Esophagus muscularis mucosa (tissue), 4 donors: ENCODE results near the gene D2HGDH. TPM values are rescaled to one million over a fixed set of nuclear protein-coding genes. Genes with fewer than 3 reads are reported as not detected.
"Not testable (repeated sequence)": the region's sequence is repeated elsewhere in the genome, so short reads cannot be mapped to it uniquely, and the experiment has no call there.

Experiments
- DNase-seq: peaks from one replicate; pipeline ENCODE4 v3.0.0-alpha.2; 2017; ENCODE audit errors: extremely low spot score
- H3K27ac ChIP-seq, 4 donors: fragments of 200-600 bp; sonication (generic); replicated peaks in 1 of 4; 1 replicate in 3 of 4; 2 replicates in 1 of 4; pipeline ENCODE4 v1.5.1; 2016 to 2019; ENCODE audit warnings: mild to moderate bottlenecking in 1 of 4
- H3K27me3 ChIP-seq, 4 donors: fragments of 200-600 bp; sonication (generic); one replicate each; pipeline versions ENCODE4 v1.5.1 to v1.6.0; 2016 to 2019
- H3K36me3 ChIP-seq, 4 donors: fragments of 200-600 bp; sonication (generic); one replicate each; pipeline ENCODE4 v1.5.1; 2016 to 2019
- H3K4me1 ChIP-seq, 4 donors: fragments of 200-600 bp; sonication (generic); one replicate each; pipeline ENCODE4 v1.5.1; 2016 to 2019
- H3K4me3 ChIP-seq, 4 donors: fragments of 200-600 bp; sonication (generic); 1 replicate in 2 of 4; 2 replicates in 2 of 4; pipeline ENCODE4 v1.5.1; 2016 to 2019; ENCODE audit warnings: mild to moderate bottlenecking in 4 of 4, moderate library complexity in 1 of 4
- H3K9me3 ChIP-seq, 4 donors: fragments of 200-600 bp; sonication (generic); 1 replicate in 3 of 4; 2 replicates in 1 of 4; pipeline ENCODE4 v1.5.1; 2016 to 2019
- EP300 ChIP-seq: sonication (generic); formaldehyde crosslinking; IDR thresholded peaks from one replicate; pipeline ENCODE4 v1.6.1; 2017; ENCODE audit warnings: antibody characterized with exemption
- POLR2A ChIP-seq: fragments of 450-650 bp; IDR thresholded peaks from one replicate; pipeline ENCODE4 v1.6.1; 2017; ENCODE audit warnings: antibody characterized with exemption, moderate library complexity, mild to moderate bottlenecking, low read depth
- POLR2AphosphoS5 ChIP-seq, 2 donors: sonication (generic); formaldehyde crosslinking; IDR thresholded peaks; one replicate each; pipeline ENCODE4 v1.6.1; 2017; ENCODE audit warnings: antibody characterized with exemption in 2 of 2
- WGBS: methylation state at CpG from one replicate; pipeline ENCODE4 v1.1.5; 2018; 5-methylcytosine and 5-hydroxymethylcytosine counted together
- intact Hi-C: fragments of 100-400 bp; cut with DNase I; formaldehyde crosslinking; loops from one replicate; pipeline ENCODE4 v1.15.1; 2023
- total RNA-seq, 4 donors: library from RNA; depleted of rRNA; stranded (reverse); fragments of >200 nt; gene quantifications; one replicate each; pipeline versions ENCODE4 v1.1.0 to v1.2.1, GENCODE V29; 2016
- TF ChIP-seq, protein P1 (sequence below), 3 experiments: fragments of 200-600 bp in 2 of 3; fragments of 450-650 bp in 1 of 3; sonication (generic) in 2 of 3; IDR thresholded peaks; one replicate each; pipeline ENCODE4 v1.5.1; 2017 to 2019; ENCODE audit warnings: antibody characterized with exemption in 3 of 3, mild to moderate bottlenecking in 2 of 3, moderate library complexity in 1 of 3

The D2HGDH gene
- total RNA-seq, 4 donors from 2014 or later, result 10.9 to 16.3 (median 11.9) TPM

DNA sequence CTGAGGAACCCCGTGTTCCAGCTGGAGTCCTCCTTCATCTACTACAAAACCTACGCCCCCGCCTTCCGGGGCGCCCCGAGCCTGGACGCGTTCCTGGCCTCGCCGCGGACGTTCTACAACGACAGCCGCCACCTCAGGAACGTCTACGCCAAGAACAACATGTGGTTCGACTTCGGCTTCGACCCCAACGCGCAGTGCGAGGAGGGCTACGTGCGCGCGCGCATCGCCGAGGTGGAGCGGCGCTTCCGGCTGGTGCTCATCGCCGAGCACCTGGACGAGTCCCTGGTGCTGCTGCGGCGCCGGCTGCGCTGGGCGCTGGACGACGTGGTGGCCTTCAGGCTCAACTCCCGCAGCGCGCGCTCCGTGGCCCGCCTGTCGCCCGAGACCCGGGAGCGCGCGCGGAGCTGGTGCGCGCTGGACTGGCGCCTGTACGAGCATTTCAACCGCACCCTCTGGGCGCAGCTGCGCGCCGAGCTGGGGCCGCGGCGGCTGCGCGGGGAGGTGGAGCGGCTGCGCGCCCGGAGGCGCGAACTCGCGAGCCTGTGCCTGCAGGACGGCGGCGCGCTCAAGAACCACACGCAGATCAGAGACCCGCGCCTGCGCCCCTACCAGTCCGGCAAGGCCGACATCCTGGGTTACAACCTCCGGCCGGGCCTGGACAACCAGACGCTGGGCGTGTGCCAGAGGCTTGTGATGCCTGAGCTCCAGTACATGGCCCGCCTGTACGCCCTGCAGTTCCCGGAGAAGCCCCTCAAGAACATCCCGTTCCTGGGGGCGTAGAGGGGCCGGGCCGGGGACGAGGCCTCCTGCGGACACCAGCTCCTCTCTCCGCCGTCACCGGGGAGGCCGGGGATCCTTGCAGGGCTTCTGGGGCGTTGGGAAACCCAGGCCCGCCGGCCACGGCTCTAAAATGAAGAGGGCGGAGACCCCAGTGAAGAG, 69.2 kb downstream of the D2HGDH start:
- H3K27ac ChIP-seq, result no peak overlapping the region
- 10% methylated on average over 23 of the region's 109 CpGs for WGBS
- H3K27me3 ChIP-seq, result peaks cover 0 to 40% (median 15%) of the 10 kb centered on the region in 4 donors
- intact Hi-C loops, result no loop called here
- no peaks in the 10 kb centered on the region for H3K36me3 ChIP-seq
- H3K4me3 ChIP-seq, result peak overlapping the region; percentile 46 to 62 (median 51)
- no peaks in the 10 kb centered on the region for H3K9me3 ChIP-seq
- peaks cover 16 to 24% (median 19%) of the 10 kb centered on the region in 4 donors for H3K4me1 ChIP-seq
- TF ChIP-seq POLR2AphosphoS5 (IDR thresholded peaks at IDR 0.05), result no peak
- TF ChIP-seq EP300, result no peak
- TF ChIP-seq, protein P1, sequence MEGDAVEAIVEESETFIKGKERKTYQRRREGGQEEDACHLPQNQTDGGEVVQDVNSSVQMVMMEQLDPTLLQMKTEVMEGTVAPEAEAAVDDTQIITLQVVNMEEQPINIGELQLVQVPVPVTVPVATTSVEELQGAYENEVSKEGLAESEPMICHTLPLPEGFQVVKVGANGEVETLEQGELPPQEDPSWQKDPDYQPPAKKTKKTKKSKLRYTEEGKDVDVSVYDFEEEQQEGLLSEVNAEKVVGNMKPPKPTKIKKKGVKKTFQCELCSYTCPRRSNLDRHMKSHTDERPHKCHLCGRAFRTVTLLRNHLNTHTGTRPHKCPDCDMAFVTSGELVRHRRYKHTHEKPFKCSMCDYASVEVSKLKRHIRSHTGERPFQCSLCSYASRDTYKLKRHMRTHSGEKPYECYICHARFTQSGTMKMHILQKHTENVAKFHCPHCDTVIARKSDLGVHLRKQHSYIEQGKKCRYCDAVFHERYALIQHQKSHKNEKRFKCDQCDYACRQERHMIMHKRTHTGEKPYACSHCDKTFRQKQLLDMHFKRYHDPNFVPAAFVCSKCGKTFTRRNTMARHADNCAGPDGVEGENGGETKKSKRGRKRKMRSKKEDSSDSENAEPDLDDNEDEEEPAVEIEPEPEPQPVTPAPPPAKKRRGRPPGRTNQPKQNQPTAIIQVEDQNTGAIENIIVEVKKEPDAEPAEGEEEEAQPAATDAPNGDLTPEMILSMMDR (IDR thresholded peaks at IDR 0.05), result no peak
- TF ChIP-seq POLR2A, result no peak
- peak; percentile 82 for DNase-seq

DNA sequence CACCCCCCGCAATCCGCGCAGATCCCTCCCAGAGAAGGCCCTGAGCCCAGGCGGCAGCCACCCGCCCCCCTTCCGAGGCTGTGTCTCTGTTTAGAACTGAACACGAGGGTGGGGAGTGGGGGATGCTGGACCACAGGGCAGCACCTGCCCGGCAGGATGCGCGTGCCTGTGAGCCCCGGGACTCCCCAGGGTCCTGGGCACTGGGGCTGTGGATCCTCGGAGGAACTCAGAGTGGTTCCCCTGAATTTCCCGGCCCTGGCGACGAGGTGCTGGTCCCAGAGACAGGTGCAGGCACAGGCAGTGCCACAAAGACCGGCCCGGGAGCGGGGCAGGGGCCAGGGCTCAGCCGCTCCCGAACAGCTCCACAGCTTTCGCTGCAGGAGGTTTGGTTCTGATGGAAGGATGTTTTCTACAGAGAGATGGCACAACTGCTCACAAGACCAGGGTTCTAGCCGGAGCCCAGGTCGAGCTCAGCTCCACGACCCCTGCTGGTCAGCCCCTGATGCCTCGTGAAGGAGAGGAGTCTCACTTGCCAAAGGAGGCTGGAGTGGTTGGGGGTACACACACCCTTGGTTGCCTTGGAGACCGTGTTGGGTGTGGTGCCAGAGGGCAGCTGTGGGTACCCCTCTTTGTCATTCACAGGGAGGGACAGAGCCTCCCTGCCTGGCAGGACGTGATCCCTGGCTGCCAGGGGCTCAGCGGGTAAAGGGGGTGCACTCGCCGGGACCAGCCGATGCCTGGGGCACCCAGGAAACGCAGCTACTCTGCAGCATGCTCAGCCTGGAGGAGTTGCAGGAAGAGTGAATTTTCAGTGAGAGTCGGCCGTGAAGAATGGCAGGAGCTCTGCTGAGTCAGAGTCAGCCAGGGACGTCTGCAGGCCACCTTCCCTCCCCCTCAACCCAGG, 70.1 kb downstream of the D2HGDH start:
- H3K4me1 ChIP-seq, result peaks cover 16 to 24% (median 19%) of the 10 kb centered on the region in 4 donors
- H3K4me3 ChIP-seq, result peak overlapping the region; percentile 46 to 62 (median 51)
- no peak overlapping the region for H3K27ac ChIP-seq
- DNase-seq, result peak; percentile 89
- intact Hi-C loops, result no loop called here
- 12% methylated on average over 13 of the region's 35 CpGs for WGBS
- TF ChIP-seq POLR2A (no peak), POLR2AphosphoS5 (IDR thresholded peaks at IDR 0.05) (no peak), EP300 (no peak)
- TF ChIP-seq, protein P1 (IDR thresholded peaks at IDR 0.05), result no peak
- H3K9me3 ChIP-seq, result no peaks in the 10 kb centered on the region
- no peaks in the 10 kb centered on the region for H3K36me3 ChIP-seq
- H3K27me3 ChIP-seq, result peaks cover 0 to 40% (median 15%) of the 10 kb centered on the region in 4 donors

DNA sequence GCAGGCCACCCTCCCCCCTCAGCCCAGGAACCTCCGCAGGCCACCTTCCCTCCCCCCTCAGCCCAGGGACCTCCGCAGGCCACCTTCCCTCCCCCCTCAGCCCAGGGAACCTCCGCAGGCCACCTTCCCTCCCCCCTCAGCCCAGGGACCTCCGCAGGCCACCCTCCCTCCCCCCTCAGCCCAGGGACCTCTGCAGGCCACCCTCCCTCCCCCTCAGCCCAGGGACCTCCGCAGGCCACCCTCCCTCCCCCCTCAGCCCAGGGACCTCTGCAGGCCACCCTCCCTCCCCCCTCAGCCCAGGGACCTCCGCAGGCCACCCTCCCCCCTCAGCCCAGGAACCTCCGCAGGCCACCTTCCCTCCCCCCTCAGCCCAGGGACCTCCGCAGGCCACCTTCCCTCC, 71.8 kb downstream of the D2HGDH start:
- H3K27ac ChIP-seq, intact Hi-C loops, DNase-seq, H3K36me3 ChIP-seq, H3K4me3 ChIP-seq, H3K9me3 ChIP-seq: not testable (repeated sequence)
- Histone ChIP-seq H3K27me3 (peaks cover 0 to 39% (median 15%) of the 10 kb centered on the region in 4 donors), H3K4me1 (peaks cover 18 to 26% (median 23%) of the 10 kb centered on the region in 4 donors)
- WGBS, result no CpG with 5 or more reads among the region's 8 CpGs

DNA sequence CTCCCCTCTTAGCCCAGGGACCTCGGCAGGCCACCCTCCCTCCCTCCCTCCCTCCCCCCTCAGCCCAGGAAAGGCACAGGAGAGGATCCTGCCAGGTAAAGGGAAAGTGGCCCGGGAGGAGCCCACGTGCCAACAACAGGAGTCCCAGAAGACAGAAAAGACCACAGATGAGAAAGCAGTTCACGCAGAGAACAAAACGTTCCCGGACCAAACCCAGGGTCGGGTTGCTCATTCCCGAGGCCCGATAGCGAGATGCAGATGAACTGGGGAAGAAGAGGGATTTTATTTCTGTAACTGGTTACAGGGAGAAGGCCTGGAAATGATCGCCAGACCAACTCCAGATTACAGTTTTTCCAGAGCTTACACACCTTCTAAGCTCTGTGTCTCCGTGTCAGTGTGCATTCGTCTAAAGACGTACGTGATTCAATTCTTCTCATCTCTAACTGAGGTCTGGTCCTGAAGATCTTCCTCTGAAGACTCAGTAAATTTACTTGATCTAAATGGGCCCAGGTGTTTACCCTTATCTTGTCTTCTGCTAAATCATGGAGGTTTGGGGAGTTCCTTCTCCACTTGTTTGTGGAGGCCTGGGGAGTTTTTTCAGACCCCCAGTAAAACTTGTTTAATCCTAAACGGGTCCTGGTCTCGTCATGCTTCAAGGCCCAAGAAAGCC, 73.8 kb downstream of the D2HGDH start:
- DNase-seq, result peak; percentile 29
- Histone ChIP-seq H3K4me3 (no peak overlapping the region), H3K36me3 (no peaks in the 10 kb centered on the region), H3K9me3 (no peaks in the 10 kb centered on the region), H3K27me3 (peaks cover 0 to 28% (median 13%) of the 10 kb centered on the region in 4 donors), H3K4me1 (peaks cover 16 to 28% (median 18%) of the 10 kb centered on the region in 4 donors), H3K27ac (no peak overlapping the region)
- intact Hi-C loops, result no loop called here
- WGBS, result 80% methylated on average over 16 of the region's 17 CpGs
- TF ChIP-seq POLR2AphosphoS5 (IDR thresholded peaks at IDR 0.05) (no peak), POLR2A (no peak), EP300 (no peak)
- TF ChIP-seq, protein P1 (IDR thresholded peaks at IDR 0.05), result no peak
